ENCODE results near the gene MDFI. TPM values are rescaled to one million over a fixed set of nuclear protein-coding genes. Genes with fewer than 3 reads are reported as not detected.

Gene MDFI
- total and polyA plus RNA-seq, 2 experiments from 2014 or later, result 2.8 to 51.4 TPM

DNA sequence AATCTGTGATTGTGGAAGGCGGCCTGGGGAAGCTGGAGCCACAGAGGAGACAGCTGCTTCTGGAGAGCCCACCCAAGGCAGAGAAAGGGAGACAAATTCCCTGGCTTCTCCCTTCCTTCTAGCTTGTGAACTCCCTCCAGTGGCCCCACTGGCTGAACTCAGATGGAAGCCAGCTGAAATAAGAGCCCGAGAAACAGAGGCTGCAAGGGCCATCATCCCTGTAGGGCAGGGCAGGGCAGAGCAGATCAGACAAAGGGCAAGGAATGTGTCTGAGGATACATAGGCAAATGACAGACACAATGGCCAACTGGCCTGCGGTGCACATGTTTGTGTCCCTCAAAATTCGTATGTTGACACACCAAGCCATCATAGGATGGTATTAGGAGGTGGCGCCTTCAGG lies 25.3 kb downstream of the MDFI start:
- H3K9me3 Mint-ChIP-seq, result no peaks in the 10 kb centered on the region
- no peak for TF ChIP-seq EZH2 (IDR thresholded peaks at IDR 0.05; ENCODE audit: low read depth, unreplicated experiment)
- TF ChIP-seq, protein P1, sequence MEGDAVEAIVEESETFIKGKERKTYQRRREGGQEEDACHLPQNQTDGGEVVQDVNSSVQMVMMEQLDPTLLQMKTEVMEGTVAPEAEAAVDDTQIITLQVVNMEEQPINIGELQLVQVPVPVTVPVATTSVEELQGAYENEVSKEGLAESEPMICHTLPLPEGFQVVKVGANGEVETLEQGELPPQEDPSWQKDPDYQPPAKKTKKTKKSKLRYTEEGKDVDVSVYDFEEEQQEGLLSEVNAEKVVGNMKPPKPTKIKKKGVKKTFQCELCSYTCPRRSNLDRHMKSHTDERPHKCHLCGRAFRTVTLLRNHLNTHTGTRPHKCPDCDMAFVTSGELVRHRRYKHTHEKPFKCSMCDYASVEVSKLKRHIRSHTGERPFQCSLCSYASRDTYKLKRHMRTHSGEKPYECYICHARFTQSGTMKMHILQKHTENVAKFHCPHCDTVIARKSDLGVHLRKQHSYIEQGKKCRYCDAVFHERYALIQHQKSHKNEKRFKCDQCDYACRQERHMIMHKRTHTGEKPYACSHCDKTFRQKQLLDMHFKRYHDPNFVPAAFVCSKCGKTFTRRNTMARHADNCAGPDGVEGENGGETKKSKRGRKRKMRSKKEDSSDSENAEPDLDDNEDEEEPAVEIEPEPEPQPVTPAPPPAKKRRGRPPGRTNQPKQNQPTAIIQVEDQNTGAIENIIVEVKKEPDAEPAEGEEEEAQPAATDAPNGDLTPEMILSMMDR (conservative IDR thresholded peaks at IDR 0.05; ENCODE audit: low read depth in 2 of 2), result peak in 1 of 2 experiments; percentile 16; a peak in 1 of 4 replicates
- Histone ChIP-seq H3K27me3 (ENCODE audit: insufficient read depth) (no peaks in the 10 kb centered on the region), H3K9me2 (ENCODE audit: insufficient read depth) (peaks cover 7% of the 10 kb centered on the region; the same call in 1 of the 2 replicates), H3F3A (replicated peaks; ENCODE audit: low read depth) (no peaks in the 10 kb centered on the region), H4K20me1 (replicated peaks; ENCODE audit: insufficient read depth) (no peaks in the 10 kb centered on the region), H3K79me2 (replicated peaks; ENCODE audit: insufficient read depth) (no peaks in the 10 kb centered on the region), H3K4me2 (no peak overlapping the region), H3K4me1 (ENCODE audit: insufficient read depth) (no peaks in the 10 kb centered on the region; the same call in 1 of the 2 replicates), H3K36me3 (ENCODE audit: insufficient read depth) (no peaks in the 10 kb centered on the region), H3K4me3 (no peak overlapping the region), H3K27ac (ENCODE audit: low read depth) (no peak overlapping the region), H2AFZ (no peak overlapping the region)
- H3K4me1 Mint-ChIP-seq, result peaks cover 11% of the 10 kb centered on the region; the same call in 1 of the 3 replicates
- H3K27me3 Mint-ChIP-seq (ENCODE audit: insufficient read depth, low read depth, poor library complexity), result peaks cover 14% of the 10 kb centered on the region
- peak; percentile 52 for DNase-seq (ENCODE audit: low spot score)
- peak; percentile 93 for ATAC-seq
- H3K27ac Mint-ChIP-seq, result no peak overlapping the region
- no peak overlapping the region for H3K4me3 Mint-ChIP-seq
- H3K36me3 Mint-ChIP-seq (ENCODE audit: low read depth), result no peaks in the 10 kb centered on the region; the same call in 2 of the 3 replicates

DNA sequence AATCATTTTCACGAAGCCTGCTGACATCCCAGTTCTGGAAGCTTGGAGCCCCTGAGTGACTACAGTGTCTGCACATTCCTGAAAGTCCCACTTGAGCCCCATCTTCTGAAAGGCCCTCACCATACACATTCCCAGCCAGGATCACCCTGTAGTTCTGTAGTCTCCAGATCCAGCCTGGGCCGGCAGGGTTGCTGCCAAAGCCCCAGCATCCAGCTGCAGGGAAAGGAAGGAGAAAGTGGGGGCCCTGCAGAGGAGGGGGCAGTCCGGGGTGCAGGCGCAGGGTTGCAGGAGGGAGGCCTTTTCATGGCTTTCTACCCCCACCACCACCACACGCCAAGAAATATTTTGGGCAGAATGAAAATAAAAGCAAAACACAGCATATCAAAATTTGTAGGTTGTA lies 26.0 kb downstream of the MDFI start:
- H4K20me1 ChIP-seq (replicated peaks; ENCODE audit: insufficient read depth), result no peaks in the 10 kb centered on the region
- H3K36me3 Mint-ChIP-seq (ENCODE audit: low read depth), result no peaks in the 10 kb centered on the region; the same call in 2 of the 3 replicates
- no peak overlapping the region for H3K27ac ChIP-seq (ENCODE audit: low read depth)
- no peak overlapping the region for H3K4me3 ChIP-seq
- H3K4me1 ChIP-seq (ENCODE audit: insufficient read depth), result no peaks in the 10 kb centered on the region; the same call in 1 of the 2 replicates
- no peaks in the 10 kb centered on the region for H3K36me3 ChIP-seq (ENCODE audit: insufficient read depth)
- no peak overlapping the region for H3K4me2 ChIP-seq
- no peaks in the 10 kb centered on the region for H3K27me3 ChIP-seq (ENCODE audit: insufficient read depth)
- ATAC-seq, result no peak; the same call in 1 of the 3 replicates
- peaks cover 10% of the 10 kb centered on the region for H3K27me3 Mint-ChIP-seq (ENCODE audit: insufficient read depth, low read depth, poor library complexity)
- no peak for DNase-seq (ENCODE audit: low spot score)
- peaks cover 4% of the 10 kb centered on the region; the same call in 1 of the 3 replicates for H3K9me3 Mint-ChIP-seq
- TF ChIP-seq EZH2 (IDR thresholded peaks at IDR 0.05; ENCODE audit: low read depth, unreplicated experiment) (no peak), ZNF114 (CRISPR knock-in tag; IDR thresholded peaks at IDR 0.05) (no peak), POLR2AphosphoS5 (IDR thresholded peaks at IDR 0.05; ENCODE audit: low read depth) (no peak), ZNF331 (CRISPR knock-in tag; IDR thresholded peaks at IDR 0.05; ENCODE audit: low read depth) (no peak), JUNB (IDR thresholded peaks at IDR 0.05; ENCODE audit: unreplicated experiment) (no peak), CREB1 (CRISPR knock-in tag; IDR thresholded peaks at IDR 0.05; ENCODE audit: low read depth) (no peak)
- TF ChIP-seq, protein P2, sequence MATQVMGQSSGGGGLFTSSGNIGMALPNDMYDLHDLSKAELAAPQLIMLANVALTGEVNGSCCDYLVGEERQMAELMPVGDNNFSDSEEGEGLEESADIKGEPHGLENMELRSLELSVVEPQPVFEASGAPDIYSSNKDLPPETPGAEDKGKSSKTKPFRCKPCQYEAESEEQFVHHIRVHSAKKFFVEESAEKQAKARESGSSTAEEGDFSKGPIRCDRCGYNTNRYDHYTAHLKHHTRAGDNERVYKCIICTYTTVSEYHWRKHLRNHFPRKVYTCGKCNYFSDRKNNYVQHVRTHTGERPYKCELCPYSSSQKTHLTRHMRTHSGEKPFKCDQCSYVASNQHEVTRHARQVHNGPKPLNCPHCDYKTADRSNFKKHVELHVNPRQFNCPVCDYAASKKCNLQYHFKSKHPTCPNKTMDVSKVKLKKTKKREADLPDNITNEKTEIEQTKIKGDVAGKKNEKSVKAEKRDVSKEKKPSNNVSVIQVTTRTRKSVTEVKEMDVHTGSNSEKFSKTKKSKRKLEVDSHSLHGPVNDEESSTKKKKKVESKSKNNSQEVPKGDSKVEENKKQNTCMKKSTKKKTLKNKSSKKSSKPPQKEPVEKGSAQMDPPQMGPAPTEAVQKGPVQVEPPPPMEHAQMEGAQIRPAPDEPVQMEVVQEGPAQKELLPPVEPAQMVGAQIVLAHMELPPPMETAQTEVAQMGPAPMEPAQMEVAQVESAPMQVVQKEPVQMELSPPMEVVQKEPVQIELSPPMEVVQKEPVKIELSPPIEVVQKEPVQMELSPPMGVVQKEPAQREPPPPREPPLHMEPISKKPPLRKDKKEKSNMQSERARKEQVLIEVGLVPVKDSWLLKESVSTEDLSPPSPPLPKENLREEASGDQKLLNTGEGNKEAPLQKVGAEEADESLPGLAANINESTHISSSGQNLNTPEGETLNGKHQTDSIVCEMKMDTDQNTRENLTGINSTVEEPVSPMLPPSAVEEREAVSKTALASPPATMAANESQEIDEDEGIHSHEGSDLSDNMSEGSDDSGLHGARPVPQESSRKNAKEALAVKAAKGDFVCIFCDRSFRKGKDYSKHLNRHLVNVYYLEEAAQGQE (IDR thresholded peaks at IDR 0.05; ENCODE audit: unreplicated experiment), result no peak
- no peaks in the 10 kb centered on the region for H3F3A ChIP-seq (replicated peaks; ENCODE audit: low read depth)
- no peaks in the 10 kb centered on the region for H3K79me2 ChIP-seq (replicated peaks; ENCODE audit: insufficient read depth)
- H3K9me2 ChIP-seq (ENCODE audit: insufficient read depth), result peaks cover 7% of the 10 kb centered on the region; the same call in 1 of the 2 replicates
- peaks cover 11% of the 10 kb centered on the region; the same call in 1 of the 3 replicates for H3K4me1 Mint-ChIP-seq
- H3K4me3 Mint-ChIP-seq, result no peak overlapping the region
- no peak overlapping the region for H3K27ac Mint-ChIP-seq
- H2AFZ ChIP-seq, result no peak overlapping the region
